GM12892 (cell line): ENCODE results near the gene NOTCH2.

Source experiments
- POLR2A ChIP-seq: IDR thresholded peaks from 2 replicates; pipeline ENCODE4 v1.6.1; 2011; ENCODE audit warnings: low read depth, low read length, control low read depth
- POLR2AphosphoS5 ChIP-seq: IDR thresholded peaks from 2 replicates; pipeline ENCODE4 v1.6.1; 2011; ENCODE audit warnings: low read depth, low read length, control low read depth

GRCh38 chr1:119966020-119966419 lies 103.4 kb downstream of the NOTCH2 start:
- TF ChIP-seq POLR2A (no peak), POLR2AphosphoS5 (no peak)
